ENCODE measurements around the gene CCDC197.

Gene CCDC197

GRCh38 chr14:93977790-93978581 is 19.1 kb upstream of the CCDC197 start:
- TF ChIP-seq CTCF (conservative IDR thresholded peaks at IDR 0.05; ENCODE audit: low read length) = no peak
- no peak overlapping the region for H3K4me3 ChIP-seq (ENCODE audit: low read length)
- no peak for DNase-seq (ENCODE audit: low read depth)

DNA sequence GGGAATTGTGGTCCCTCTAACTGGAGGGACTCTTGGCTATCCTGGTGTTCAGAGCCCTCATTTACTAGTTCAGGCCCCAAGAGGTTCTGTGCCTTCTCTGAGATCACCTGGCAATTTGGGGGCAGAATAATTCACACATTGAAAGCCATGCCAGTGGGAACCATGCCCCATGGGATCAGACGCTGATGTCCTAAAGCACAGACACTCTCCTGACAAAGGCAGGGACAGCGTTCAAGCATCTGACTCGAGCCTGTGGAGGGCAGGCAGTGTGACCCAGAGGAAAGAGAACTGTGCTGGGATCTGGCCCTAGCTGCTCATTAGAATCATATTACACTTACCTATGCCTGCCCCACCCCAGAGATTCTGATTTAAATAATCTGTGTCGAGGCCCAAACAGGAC is 18.4 kb upstream of the CCDC197 start:
- H3K4me3 ChIP-seq (ENCODE audit: low read length) = no peak overlapping the region
- TF ChIP-seq CTCF (conservative IDR thresholded peaks at IDR 0.05; ENCODE audit: low read length) = no peak
- no peak for DNase-seq (ENCODE audit: low read depth)

- TF ChIP-seq CTCF (conservative IDR thresholded peaks at IDR 0.05; ENCODE audit: low read length) = no peak
- H3K4me3 ChIP-seq (ENCODE audit: low read length) = no peak overlapping the region
- DNase-seq (ENCODE audit: low read depth) = no peak
These were observed 16.5 kb upstream of the CCDC197 start for GRCh38 chr14:93980456-93981201.

DNA sequence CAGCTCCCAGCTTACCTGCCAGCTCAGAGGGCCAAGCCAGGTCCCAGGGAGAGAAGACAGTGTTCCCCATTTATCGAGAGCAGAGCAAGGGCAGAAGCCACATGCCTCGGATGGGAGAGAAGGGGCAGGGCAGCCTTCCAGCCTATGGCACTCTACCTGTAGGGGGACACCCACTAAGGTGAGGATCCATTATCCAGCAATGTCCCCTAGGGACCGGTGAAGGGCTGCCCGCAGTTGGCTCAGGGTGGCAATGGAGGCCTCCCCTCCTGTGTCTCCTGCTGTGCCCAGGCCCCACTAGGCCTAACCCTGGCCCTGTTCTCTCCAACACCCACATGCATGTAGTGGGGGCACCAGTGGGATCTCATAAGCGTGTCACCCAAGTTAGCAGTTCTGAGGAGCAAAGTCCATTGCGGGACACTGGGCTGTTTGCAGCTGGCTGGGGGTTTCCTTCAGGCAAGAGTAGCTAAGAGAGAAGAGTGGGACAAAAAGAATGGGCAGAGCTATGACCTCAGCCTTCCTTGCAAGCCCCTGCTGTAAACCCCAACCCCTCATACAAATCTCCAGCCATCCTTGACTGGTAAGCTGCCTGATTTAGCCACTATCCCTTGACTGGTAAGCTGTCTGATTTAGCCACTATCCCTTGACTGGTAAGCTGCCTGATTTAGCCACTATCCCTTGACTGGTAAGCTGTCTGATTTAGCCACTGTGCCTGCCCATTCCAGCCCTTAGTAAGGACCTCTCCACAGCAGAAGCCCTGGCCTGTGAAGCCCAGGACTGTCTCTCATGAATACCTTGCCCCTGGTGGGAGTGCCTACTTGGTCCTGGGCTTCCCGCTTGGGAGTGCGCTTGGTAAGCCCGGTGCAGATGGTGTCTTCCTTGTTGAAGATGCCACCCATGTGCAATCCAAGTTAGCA is 15.5 kb upstream of the CCDC197 start:
- H3K4me3 ChIP-seq (ENCODE audit: low read length) = no peak overlapping the region
- no peak for TF ChIP-seq CTCF (conservative IDR thresholded peaks at IDR 0.05; ENCODE audit: low read length)
- no peak for DNase-seq (ENCODE audit: low read depth)

DNA sequence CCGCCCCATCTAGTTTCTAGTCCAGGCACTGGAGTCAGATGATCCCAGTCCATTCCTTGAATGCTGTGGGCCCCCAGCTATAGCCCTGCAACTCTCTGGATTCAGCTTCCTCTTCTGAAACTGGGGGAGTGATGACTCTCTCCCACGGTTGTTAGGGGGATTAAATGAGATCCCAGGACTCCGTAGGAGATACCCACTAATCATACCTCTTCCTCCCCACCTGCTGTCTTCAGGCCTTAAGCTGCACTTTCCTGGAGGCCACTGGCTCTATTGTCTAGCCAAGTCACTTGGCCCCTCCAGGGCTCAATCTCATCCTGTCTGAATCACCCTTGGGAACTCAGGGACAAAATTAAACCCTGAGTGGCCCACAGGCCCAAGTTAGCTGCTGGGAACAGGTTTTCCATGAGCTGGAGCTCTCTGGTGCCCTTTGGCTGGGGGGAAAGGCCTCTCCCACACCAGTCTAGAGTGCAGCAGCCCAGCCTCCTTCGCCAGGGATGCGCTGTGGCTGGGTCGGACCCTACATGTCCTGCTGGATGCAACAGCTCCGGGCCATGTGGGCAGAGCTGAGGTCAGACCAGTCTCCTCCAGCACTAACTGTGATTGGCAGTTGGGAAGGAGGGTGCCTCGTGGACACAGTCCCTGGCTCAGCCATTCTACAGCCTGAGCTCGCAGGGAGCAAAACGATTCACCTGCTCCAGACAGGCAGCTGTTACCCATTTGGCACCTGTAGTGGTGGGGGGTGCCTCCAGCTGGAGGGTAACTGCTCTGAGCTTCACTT is 14.7 kb upstream of the CCDC197 start:
- no peak for DNase-seq (ENCODE audit: low read depth)
- no peak for TF ChIP-seq CTCF (conservative IDR thresholded peaks at IDR 0.05; ENCODE audit: low read length)
- H3K4me3 ChIP-seq (ENCODE audit: low read length) = no peak overlapping the region

DNA sequence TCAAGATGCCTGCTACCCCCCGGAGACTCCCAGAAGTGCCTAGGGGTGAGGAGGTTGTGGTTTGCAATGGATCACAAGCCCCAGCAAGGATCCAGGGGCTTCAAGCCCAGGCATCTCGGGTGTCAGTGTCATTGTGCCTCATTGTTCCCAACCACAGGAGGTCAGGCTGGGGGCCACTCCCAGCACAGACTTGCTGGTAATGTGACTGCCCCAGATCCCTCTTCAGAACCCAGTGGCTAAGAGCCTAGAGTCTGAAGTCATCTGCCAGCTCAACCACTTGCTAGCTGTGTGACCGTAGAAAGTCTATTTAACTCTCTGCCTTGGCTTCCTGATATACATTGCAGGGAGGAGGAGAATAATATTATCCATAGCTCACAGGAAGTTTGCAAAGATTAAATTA is 13.0 kb upstream of the CCDC197 start:
- no peak for TF ChIP-seq CTCF (conservative IDR thresholded peaks at IDR 0.05; ENCODE audit: low read length)
- DNase-seq (ENCODE audit: low read depth) = peak; percentile 47
- H3K4me3 ChIP-seq (ENCODE audit: low read length) = no peak overlapping the region

All from AG10803 (cell line).